ENCODE data around the gene CCDC127.

CCDC127 gene

GRCh38 chr5:206406-206805 lies 11.5 kb downstream of the CCDC127 start:
- TF ChIP-seq ARNTL (CRISPR knock-in tag; IDR thresholded peaks at IDR 0.05; ENCODE audit: borderline replicate concordance, low read depth): no peak
- no peak for TF ChIP-seq PATZ1 (CRISPR knock-in tag; IDR thresholded peaks at IDR 0.05; ENCODE audit: borderline replicate concordance)
- TF ChIP-seq RARB (CRISPR knock-in tag; IDR thresholded peaks at IDR 0.05): no peak
- no peak for TF ChIP-seq ZFP30 (CRISPR knock-in tag; IDR thresholded peaks at IDR 0.05)
- ATAC-seq: peak; percentile 97

GRCh38 chr5:204966-205670 lies 12.8 kb downstream of the CCDC127 start:
- TF ChIP-seq CREB5 (CRISPR knock-in tag; IDR thresholded peaks at IDR 0.05; ENCODE audit: low read depth): no peak
- no peak for TF ChIP-seq GLIS3 (CRISPR knock-in tag; IDR thresholded peaks at IDR 0.05)
- TF ChIP-seq RARB (CRISPR knock-in tag; IDR thresholded peaks at IDR 0.05): no peak
- ATAC-seq: no peak

- TF ChIP-seq CREB5 (CRISPR knock-in tag; IDR thresholded peaks at IDR 0.05; ENCODE audit: low read depth) (no peak), ZC3H10 (CRISPR knock-in tag; IDR thresholded peaks at IDR 0.05) (no peak), ARNTL (CRISPR knock-in tag; IDR thresholded peaks at IDR 0.05; ENCODE audit: borderline replicate concordance, low read depth) (no peak), ZNF8 (CRISPR knock-in tag; IDR thresholded peaks at IDR 0.05) (no peak), PPARA (CRISPR knock-in tag; IDR thresholded peaks at IDR 0.05; ENCODE audit: borderline replicate concordance) (no peak), RARB (CRISPR knock-in tag; IDR thresholded peaks at IDR 0.05) (no peak), ZNF565 (CRISPR knock-in tag; conservative IDR thresholded peaks at IDR 0.05; ENCODE audit: low read depth) (no peak), POU6F1 (CRISPR knock-in tag; IDR thresholded peaks at IDR 0.05; ENCODE audit: borderline replicate concordance, low read depth) (no peak), ZNF70 (CRISPR knock-in tag; IDR thresholded peaks at IDR 0.05) (no peak), ISL1 (CRISPR knock-in tag; IDR thresholded peaks at IDR 0.05) (no peak), TSHZ2 (CRISPR knock-in tag; IDR thresholded peaks at IDR 0.05) (no peak), ZFP30 (CRISPR knock-in tag; IDR thresholded peaks at IDR 0.05) (no peak), BACH2 (CRISPR knock-in tag; IDR thresholded peaks at IDR 0.05; ENCODE audit: borderline replicate concordance) (no peak), SNAI2 (CRISPR knock-in tag; IDR thresholded peaks at IDR 0.05) (no peak), ESRRG (CRISPR knock-in tag; IDR thresholded peaks at IDR 0.05) (no peak), CSDC2 (CRISPR knock-in tag; IDR thresholded peaks at IDR 0.05) (no peak), PATZ1 (CRISPR knock-in tag; IDR thresholded peaks at IDR 0.05; ENCODE audit: borderline replicate concordance) (no peak), TCF4 (CRISPR knock-in tag; IDR thresholded peaks at IDR 0.05; ENCODE audit: borderline replicate concordance) (no peak), TOX (CRISPR knock-in tag; IDR thresholded peaks at IDR 0.05; ENCODE audit: borderline replicate concordance) (no peak), OSR1 (CRISPR knock-in tag; IDR thresholded peaks at IDR 0.05) (no peak)
- no peak for ATAC-seq
These were observed 13.5 kb downstream of the CCDC127 start for GRCh38 chr5:204462-204861.
